Fibroblast of peridontal ligament (primary cell): ENCODE results near the gene SLC35F1.
"Not testable (repeated sequence)": the region's sequence is repeated elsewhere in the genome, so short reads cannot be mapped to it uniquely, and the experiment has no call there.

Experiments used
- DNase-seq: peaks from one replicate; pipeline ENCODE4 v3.0.0-alpha.2; 2010; ENCODE audit errors: extremely low read depth

The SLC35F1 gene

DNA sequence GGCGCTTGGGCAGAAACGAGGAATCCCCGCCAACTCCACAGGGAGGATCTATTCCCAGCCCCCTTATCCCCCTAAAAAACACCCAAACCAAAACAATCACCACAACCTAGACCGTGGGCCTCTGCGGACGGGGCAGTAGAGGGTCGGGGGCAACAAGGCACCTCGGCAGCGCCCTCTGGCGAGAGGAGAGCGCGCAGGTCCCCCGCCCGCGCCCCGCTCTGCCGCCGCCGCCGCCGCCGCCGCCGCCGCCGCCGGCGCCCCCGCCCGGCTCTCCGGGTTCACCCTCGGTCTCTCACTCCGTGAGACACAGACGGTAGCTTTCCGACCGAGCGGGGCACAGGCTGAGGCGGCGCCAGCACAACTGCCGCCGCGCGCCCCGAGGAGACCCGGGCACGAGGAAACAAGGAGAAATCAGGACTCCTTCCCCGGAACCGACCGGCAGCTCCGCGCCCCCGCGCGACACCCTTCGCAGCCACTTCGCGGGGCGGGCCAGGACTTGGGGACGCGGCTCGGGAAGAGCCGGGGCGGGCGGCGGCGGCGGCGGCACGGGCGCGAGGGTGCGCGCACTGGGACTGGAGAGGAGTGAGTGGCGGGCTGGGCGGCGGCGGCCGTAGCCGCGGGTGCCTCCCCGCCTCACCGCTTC lies at the start of gene SLC35F1:
TSS of gene SLC35F1 (plus strand) at position 307 of the 643 bp plus-strand sequence.
- DNase-seq = no peak

DNA sequence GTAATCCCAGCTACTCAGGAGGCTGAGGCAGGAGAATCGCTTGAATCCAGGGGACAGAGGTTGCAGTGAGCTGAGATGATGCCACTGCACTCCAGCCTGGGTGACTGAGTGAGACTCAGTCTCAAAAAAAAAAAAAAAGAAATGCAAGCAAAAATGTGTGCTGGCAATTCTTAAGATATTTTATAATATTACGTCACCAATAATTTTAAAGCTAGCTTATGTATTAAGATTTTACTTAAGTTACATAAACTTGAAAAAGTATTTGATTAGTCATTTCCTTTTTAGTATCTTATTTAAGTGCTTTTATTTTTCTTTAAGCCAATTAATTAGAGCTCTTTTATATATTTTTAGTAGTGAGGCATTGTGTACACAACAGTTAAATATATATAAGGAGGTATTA lies 48.5 kb upstream of the SLC35F1 start:
- DNase-seq = not testable (repeated sequence)

DNA sequence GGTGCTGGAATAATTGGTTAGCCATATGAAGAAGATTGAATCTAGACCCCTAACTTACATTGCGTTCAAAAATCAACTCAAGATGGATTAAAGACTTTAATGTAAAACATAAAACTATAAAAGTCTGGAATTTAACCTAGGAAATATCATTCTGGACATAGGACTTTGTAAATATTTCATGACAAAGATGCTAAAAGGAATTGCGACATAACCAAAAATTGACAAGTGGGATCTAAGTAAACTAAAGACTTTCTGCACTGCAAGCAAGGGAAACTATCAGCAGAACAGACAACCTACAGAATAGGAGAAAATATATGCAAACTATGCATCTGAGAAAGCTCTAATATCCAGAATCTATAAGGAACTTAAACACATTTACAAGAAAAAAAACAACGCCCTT lies 45.5 kb upstream of the SLC35F1 start:
- no peak for DNase-seq

- no peak for DNase-seq
These were observed 40.5 kb upstream of the SLC35F1 start for GRCh38 chr6:117866561-117866960.

- DNase-seq = no peak
These were observed 36.4 kb upstream of the SLC35F1 start for GRCh38 chr6:117870486-117871242.

DNA sequence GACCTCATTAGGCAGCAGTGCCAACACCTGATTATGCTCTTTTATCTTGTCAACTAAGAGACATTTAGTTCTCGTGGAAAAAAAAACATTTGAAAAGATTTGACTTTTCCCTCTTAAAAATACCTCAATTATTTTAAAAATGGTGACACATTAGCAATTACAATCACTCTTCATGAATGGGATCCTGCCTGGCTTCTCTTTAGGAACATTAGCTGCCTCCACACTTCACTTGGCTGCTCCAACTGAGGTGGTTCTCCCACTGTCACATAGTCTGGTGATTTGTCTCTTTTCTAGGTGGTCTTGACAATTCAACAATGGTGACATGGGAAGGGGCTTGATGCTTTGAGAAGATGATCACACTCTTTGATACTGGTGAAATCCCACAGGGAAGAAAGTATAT lies 26.2 kb upstream of the SLC35F1 start:
- no peak for DNase-seq

DNA sequence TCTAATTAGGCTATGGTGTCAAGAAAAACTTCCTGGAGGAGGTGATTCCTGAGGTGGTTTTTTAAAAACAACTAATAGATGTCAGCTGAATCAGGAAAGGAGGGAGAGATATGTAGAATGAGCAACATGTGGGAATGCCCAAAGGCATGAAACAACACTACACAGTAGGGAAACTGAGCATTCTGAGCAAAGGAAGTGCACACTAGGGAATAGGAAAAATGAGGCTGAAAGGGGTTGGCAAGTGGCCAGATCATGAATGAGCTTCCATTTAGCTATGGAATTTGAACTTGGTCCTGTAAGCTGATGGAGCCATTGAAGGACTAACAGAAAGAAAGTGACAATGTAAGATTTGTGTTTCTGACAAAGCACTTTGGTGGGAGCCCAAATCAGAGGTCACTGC lies 16.9 kb upstream of the SLC35F1 start:
- no peak for DNase-seq

DNA sequence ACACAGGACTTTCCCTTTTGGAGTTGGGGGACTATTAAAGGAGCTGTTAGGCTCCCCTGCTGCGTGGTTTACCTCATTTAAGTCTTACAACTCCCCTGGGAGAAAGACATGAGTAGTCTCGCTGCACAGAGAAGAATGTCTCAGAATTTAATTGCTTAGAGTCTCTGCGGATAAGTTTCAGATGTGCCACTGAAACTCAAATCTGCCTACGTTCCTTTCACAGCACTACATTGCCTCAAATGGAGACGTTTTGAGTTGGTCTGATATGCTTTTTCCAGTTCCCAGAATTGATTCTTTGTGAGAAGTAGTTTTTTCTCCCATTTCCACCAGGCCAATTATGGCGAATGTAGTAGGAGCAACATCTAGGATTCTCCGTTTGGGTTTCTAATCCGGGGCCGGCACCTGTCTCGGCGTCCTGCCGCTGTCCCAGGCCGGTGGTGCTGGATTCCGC lies 532 bp upstream of the SLC35F1 start:
- DNase-seq = peak; percentile 4

GRCh38 chr6:117907601-117908245 lies 659 bp downstream of the SLC35F1 start:
- DNase-seq = no peak

GRCh38 chr6:117908246-117909068 lies 1.4 kb downstream of the SLC35F1 start:
- DNase-seq = no peak

- DNase-seq = no peak
These were observed 2.6 kb downstream of the SLC35F1 start for GRCh38 chr6:117909638-117910037.

DNA sequence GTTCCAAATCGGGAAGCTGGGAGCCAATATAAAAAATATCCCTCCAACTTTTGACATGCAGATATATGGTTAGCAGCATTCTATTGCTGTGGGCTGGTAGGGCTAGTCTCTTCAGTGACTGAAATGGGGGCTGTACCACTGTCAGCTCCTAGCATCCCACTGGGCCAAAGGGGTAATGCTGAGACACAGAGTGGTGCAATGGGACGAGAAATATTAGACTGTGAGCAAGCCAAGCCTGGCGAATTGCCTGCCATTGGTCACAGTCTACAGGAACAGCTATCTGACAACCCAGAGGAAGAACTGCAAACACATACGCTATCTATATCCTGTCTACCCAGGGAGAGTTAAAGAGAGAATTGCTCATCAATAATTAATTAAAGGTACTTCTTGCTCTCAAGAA lies 3.5 kb downstream of the SLC35F1 start:
- DNase-seq = no peak

GRCh38 chr6:117911150-117911549 lies 4.1 kb downstream of the SLC35F1 start:
- DNase-seq = no peak

- no peak for DNase-seq
These were observed 4.6 kb downstream of the SLC35F1 start for GRCh38 chr6:117911660-117912059.

- DNase-seq = no peak
These were observed 8.8 kb downstream of the SLC35F1 start for GRCh38 chr6:117915846-117916245.

DNA sequence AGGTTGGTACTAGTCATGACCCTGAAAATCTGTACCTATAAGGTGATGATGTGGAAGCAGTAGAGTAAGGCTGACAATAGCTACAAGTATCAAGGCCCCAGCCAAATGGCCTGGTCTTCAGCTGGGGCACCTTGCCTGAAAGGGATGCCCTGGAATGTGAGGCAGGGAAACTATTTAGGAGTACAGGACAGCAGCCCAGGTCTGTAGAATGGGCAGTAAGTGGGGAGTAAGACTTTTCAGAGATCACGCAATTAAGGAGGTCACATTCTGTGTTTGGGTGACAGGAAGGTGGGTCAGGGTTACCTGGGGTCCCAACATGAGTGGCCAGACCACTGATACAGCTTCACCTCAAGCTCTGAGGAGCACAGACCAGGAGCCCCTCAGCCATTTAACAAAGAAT lies 9.4 kb downstream of the SLC35F1 start:
- DNase-seq = no peak

GRCh38 chr6:117917176-117917575 lies 10.1 kb downstream of the SLC35F1 start:
- no peak for DNase-seq

GRCh38 chr6:117918454-117918853 lies 11.4 kb downstream of the SLC35F1 start:
- no peak for DNase-seq

DNA sequence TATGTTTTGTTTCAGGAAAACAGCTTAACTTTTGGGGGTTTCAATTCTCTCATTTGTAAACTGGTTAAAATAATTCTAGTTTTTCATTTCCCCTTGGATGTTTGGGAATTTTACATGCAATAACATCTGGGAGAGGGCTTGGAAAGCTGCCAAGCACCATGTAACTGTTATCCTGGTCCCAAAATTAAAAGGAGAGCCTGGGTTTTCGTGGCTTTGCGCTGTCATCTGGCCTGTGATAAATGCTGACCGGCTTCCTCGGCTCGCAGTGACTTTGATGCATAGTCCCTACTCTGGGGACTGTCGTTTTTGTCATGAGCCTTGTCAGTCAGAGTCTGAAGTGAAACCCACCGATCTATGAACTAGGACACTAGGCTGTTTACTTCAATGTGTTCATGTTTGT lies 12.2 kb downstream of the SLC35F1 start:
- no peak for DNase-seq

- DNase-seq = no peak
These were observed 13.0 kb downstream of the SLC35F1 start for GRCh38 chr6:117919775-117920729.

GRCh38 chr6:117924690-117925089 lies 17.6 kb downstream of the SLC35F1 start:
- DNase-seq = no peak
